Upper lobe of right lung (tissue), 1 donor: ENCODE measurements around the gene GRPEL2. TPM values are rescaled to one million over a fixed set of nuclear protein-coding genes. Genes with fewer than 3 reads are reported as not detected.

Experiments
- ATAC-seq: fragments of 200-7000 bp; cut with Tn5 transposase; one replicate; pipeline ENCODE4 v1.9.1; 2020; ENCODE audit warnings: mild to moderate bottlenecking, moderate library complexity
- DNase-seq: peaks from one replicate; pipeline ENCODE4 v3.0.0-alpha.2; 2020
- H3K27ac ChIP-seq: fragments of 200-600 bp; one replicate; pipeline ENCODE4 v1.8.0; 2022
- H3K27me3 ChIP-seq: fragments of 200-600 bp; one replicate; pipeline ENCODE4 v1.8.0; 2022; ENCODE audit warnings: mild to moderate bottlenecking
- H3K36me3 ChIP-seq: fragments of 200-600 bp; one replicate; pipeline ENCODE4 v1.8.0; 2022
- H3K4me1 ChIP-seq: fragments of 200-600 bp; one replicate; pipeline ENCODE4 v1.8.0; 2022
- H3K4me3 ChIP-seq: fragments of 200-600 bp; one replicate; pipeline ENCODE4 v1.8.0; 2022; ENCODE audit warnings: mild to moderate bottlenecking
- H3K9me3 ChIP-seq: fragments of 200-600 bp; one replicate; pipeline ENCODE4 v1.8.0; 2022
- CTCF ChIP-seq: fragments of 200-600 bp; IDR thresholded peaks from one replicate; pipeline ENCODE4 v1.8.0; 2022; ENCODE audit warnings: antibody characterized with exemption
- intact Hi-C: fragments of 100-400 bp; cut with DNase I; formaldehyde crosslinking; loops from one replicate; pipeline ENCODE4 v1.11.0; 2022
- total RNA-seq: library from RNA; stranded (reverse); fragmentation: NEBNext Ultra II Directional; extraction: Animal tissue kit (Norgen Biotek cat#: 25700); gene quantifications from one replicate; pipeline ENCODE4 v1.2.1, GENCODE V29; 2021
- donor health status: DM: no; HTN: yes; CAD: no; lungs with severe emphysema.

Gene GRPEL2
- total RNA-seq, 1 donor from 2014 or later, result 23.9 TPM

DNA sequence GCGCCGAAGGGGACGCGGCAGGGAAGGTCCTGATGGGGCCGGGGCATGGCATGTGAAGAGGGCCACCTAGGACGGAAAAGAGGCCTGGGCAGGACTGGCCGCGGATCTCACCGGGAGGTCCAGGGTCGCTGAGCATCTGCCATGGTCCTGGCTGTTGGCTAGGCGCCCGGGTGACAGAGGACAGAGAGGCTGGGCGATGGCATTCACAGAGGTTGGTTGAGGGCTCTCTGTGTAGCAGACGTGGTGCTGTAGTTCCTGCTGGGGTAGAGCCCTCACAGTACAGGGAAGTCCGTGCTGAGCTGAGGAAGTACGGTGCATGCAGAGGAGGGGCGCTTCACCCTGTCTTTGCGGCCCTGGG, 13.0 kb downstream of the GRPEL2 start:
- ATAC-seq, result peak; percentile 61
- Histone ChIP-seq H3K4me3 (peak overlapping the region; percentile 77), H3K4me1 (peaks cover 4% of the 10 kb centered on the region), H3K9me3 (no peaks in the 10 kb centered on the region), H3K36me3 (peaks cover 23% of the 10 kb centered on the region), H3K27ac (peak overlapping the region; percentile 64), H3K27me3 (no peaks in the 10 kb centered on the region)
- intact Hi-C loops, result no loop called here
- DNase-seq, result peak; percentile 70
- TF ChIP-seq CTCF, result no peak

DNA sequence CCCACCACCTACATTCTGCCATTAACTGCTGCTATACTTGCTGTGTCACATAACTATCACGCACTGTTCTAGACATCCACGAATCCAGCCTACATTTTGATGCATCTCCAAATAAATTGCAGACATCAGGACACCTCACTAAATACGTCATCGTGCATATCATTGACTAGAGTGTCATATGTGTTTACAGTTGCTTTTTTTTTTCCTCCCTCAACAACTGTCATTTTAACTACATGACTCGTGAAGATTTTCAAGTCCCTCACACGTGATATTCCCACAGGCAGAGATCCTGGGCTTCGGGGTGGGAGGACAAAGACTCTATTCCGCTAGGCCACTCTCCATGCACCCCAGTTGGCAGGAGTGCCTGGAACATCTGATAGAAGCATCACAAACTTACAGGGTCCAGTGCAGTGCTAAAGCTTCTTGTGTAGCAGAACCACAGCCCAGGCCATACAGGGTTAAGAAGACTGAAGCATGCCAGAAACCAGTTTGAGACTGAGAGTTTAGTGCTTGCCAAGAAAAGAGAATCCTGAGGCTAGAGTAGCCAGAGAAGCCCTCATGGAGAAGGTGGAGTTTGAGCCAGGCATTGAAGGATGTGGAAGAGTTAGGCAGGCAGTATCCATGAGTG, 13.7 kb downstream of the GRPEL2 start:
- Histone ChIP-seq H3K9me3 (no peaks in the 10 kb centered on the region), H3K27ac (no peak overlapping the region), H3K36me3 (peaks cover 16% of the 10 kb centered on the region), H3K4me1 (peaks cover 4% of the 10 kb centered on the region), H3K27me3 (no peaks in the 10 kb centered on the region), H3K4me3 (peak overlapping the region; percentile 77)
- no peak for ATAC-seq
- DNase-seq, result no peak
- TF ChIP-seq CTCF, result no peak
- intact Hi-C loops, result no loop called here

GRCh38 chr5:149360272-149360671, 15.0 kb downstream of the GRPEL2 start:
- H3K4me3 ChIP-seq, result no peak overlapping the region
- DNase-seq (no peak), ATAC-seq (no peak)
- H3K4me1 ChIP-seq, result peaks cover 4% of the 10 kb centered on the region
- intact Hi-C loops, result no loop called here
- H3K36me3 ChIP-seq, result peaks cover 3% of the 10 kb centered on the region
- H3K27me3 ChIP-seq, result no peaks in the 10 kb centered on the region
- H3K9me3 ChIP-seq, result no peaks in the 10 kb centered on the region
- TF ChIP-seq CTCF, result no peak
- H3K27ac ChIP-seq, result no peak overlapping the region

- Histone ChIP-seq H3K27me3 (no peaks in the 10 kb centered on the region), H3K4me1 (peaks cover 4% of the 10 kb centered on the region), H3K27ac (no peak overlapping the region), H3K36me3 (no peaks in the 10 kb centered on the region), H3K9me3 (no peaks in the 10 kb centered on the region), H3K4me3 (no peak overlapping the region)
- no peak for TF ChIP-seq CTCF
- DNase-seq (no peak), ATAC-seq (no peak)
- intact Hi-C loops, result no loop called here
Observed at GRCh38 chr5:149362541-149362940, 17.2 kb downstream of the GRPEL2 start.

- Histone ChIP-seq H3K4me3 (no peak overlapping the region), H3K27ac (no peak overlapping the region), H3K27me3 (no peaks in the 10 kb centered on the region), H3K36me3 (no peaks in the 10 kb centered on the region), H3K4me1 (peaks cover 2% of the 10 kb centered on the region), H3K9me3 (no peaks in the 10 kb centered on the region)
- DNase-seq (no peak), ATAC-seq (no peak)
- no peak for TF ChIP-seq CTCF
- intact Hi-C loops, result no loop called here
Observed at GRCh38 chr5:149363358-149363757, 18.1 kb downstream of the GRPEL2 start.

- Histone ChIP-seq H3K27me3 (no peaks in the 10 kb centered on the region), H3K36me3 (no peaks in the 10 kb centered on the region), H3K9me3 (no peaks in the 10 kb centered on the region), H3K27ac (no peak overlapping the region), H3K4me3 (no peak overlapping the region), H3K4me1 (no peaks in the 10 kb centered on the region)
- no peak for TF ChIP-seq CTCF
- no peak for DNase-seq
- intact Hi-C loops, result no loop called here
- no peak for ATAC-seq
Observed at GRCh38 chr5:149363936-149364335, 18.6 kb downstream of the GRPEL2 start.
